ENCODE measurements around the gene RALGAPB. TPM values are rescaled to one million over a fixed set of nuclear protein-coding genes. Genes with fewer than 3 reads are reported as not detected.
A peak's percentile ranks its signal among the peaks of the same experiment; 100 is the strongest.
"Not testable (repeated sequence)": the region's sequence is repeated elsewhere in the genome, so short reads cannot be mapped to it uniquely, and the experiment has no call there.

Gene RALGAPB
- total RNA-seq, 6 experiments from 2014 or later: 23.4 to 29.5 (median 26.7) TPM

- no peak overlapping the region for H3K27ac Mint-ChIP-seq
- no peaks in the 10 kb centered on the region for H3K36me3 Mint-ChIP-seq (ENCODE audit: low read depth)
- H3K4me1 Mint-ChIP-seq (ENCODE audit: low read depth): no peaks in the 10 kb centered on the region
- H3K4me3 Mint-ChIP-seq: no peak overlapping the region
- H3K27me3 Mint-ChIP-seq (ENCODE audit: insufficient read depth): peaks cover 22% of the 10 kb centered on the region
- no peaks in the 10 kb centered on the region for H3K9me3 Mint-ChIP-seq
- DNase-seq: no peak
- TF ChIP-seq, protein P1, sequence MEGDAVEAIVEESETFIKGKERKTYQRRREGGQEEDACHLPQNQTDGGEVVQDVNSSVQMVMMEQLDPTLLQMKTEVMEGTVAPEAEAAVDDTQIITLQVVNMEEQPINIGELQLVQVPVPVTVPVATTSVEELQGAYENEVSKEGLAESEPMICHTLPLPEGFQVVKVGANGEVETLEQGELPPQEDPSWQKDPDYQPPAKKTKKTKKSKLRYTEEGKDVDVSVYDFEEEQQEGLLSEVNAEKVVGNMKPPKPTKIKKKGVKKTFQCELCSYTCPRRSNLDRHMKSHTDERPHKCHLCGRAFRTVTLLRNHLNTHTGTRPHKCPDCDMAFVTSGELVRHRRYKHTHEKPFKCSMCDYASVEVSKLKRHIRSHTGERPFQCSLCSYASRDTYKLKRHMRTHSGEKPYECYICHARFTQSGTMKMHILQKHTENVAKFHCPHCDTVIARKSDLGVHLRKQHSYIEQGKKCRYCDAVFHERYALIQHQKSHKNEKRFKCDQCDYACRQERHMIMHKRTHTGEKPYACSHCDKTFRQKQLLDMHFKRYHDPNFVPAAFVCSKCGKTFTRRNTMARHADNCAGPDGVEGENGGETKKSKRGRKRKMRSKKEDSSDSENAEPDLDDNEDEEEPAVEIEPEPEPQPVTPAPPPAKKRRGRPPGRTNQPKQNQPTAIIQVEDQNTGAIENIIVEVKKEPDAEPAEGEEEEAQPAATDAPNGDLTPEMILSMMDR (IDR thresholded peaks at IDR 0.05): no peak
These were observed 117.5 kb downstream of the RALGAPB start for GRCh38 chr20:38589967-38590675.

DNA sequence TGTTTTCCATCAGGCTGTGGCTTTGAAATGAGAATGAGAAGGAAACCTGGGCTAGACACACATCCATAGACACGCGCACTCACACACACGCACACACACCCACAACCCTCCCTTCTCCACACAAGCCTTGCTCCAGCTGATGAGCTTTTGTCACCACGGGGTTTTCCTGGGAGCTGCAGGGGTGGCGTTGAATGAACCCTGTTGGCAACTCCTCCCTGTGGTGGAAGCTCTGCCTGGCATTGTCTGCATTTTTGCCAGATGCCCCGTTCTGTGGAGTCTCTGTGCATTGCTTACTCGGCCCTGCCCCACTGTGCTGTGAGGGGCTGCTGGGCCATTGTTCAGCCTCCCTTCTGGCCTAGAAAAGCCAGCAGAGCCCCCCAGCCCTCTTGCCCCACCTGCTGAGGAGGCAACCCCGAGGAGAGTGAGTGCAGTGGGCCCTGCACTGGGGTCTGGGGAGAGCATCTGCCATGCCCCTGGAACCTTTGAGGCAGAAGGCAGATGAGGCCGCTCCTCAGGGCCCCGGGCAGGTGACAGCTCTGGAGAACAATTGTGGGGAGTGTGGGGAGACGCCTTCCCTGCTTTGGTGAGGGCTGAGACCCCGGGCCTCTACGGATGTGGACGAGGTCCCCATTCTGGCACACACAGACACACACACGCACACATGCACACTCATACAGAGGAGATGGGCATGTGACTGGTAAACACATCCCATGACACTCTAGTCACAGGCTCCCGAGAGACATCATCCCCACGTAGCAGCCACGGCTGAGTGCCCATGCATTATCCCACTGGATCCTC is 118.2 kb downstream of the RALGAPB start:
- H3K9me3 Mint-ChIP-seq: no peaks in the 10 kb centered on the region
- DNase-seq: peak; percentile 4
- no peaks in the 10 kb centered on the region for H3K36me3 Mint-ChIP-seq (ENCODE audit: low read depth)
- H3K4me3 Mint-ChIP-seq: no peak overlapping the region
- H3K27ac Mint-ChIP-seq: no peak overlapping the region
- TF ChIP-seq, protein P1 (IDR thresholded peaks at IDR 0.05): no peak
- peaks cover 18% of the 10 kb centered on the region for H3K27me3 Mint-ChIP-seq (ENCODE audit: insufficient read depth)
- no peaks in the 10 kb centered on the region for H3K4me1 Mint-ChIP-seq (ENCODE audit: low read depth)

GRCh38 chr20:38591474-38592410 is 119.1 kb downstream of the RALGAPB start:
- no peaks in the 10 kb centered on the region for H3K9me3 Mint-ChIP-seq
- peaks cover 13% of the 10 kb centered on the region for H3K27me3 Mint-ChIP-seq (ENCODE audit: insufficient read depth)
- H3K36me3 Mint-ChIP-seq (ENCODE audit: low read depth): no peaks in the 10 kb centered on the region
- H3K27ac Mint-ChIP-seq: no peak overlapping the region
- no peak for DNase-seq
- H3K4me3 Mint-ChIP-seq: no peak overlapping the region
- TF ChIP-seq, protein P1 (IDR thresholded peaks at IDR 0.05): no peak
- H3K4me1 Mint-ChIP-seq (ENCODE audit: low read depth): no peaks in the 10 kb centered on the region

GRCh38 chr20:38592411-38592790 is 119.8 kb downstream of the RALGAPB start:
- not testable (repeated sequence) for H3K27ac Mint-ChIP-seq; H3K4me3 Mint-ChIP-seq; H3K9me3 Mint-ChIP-seq; H3K36me3 Mint-ChIP-seq (ENCODE audit: low read depth); H3K4me1 Mint-ChIP-seq (ENCODE audit: low read depth); DNase-seq
- peaks cover 11% of the 10 kb centered on the region for H3K27me3 Mint-ChIP-seq (ENCODE audit: insufficient read depth)

GRCh38 chr20:38594281-38594680 is 121.6 kb downstream of the RALGAPB start:
- not testable (repeated sequence) for H3K4me1 Mint-ChIP-seq (ENCODE audit: low read depth); H3K27ac Mint-ChIP-seq; H3K36me3 Mint-ChIP-seq (ENCODE audit: low read depth)

DNA sequence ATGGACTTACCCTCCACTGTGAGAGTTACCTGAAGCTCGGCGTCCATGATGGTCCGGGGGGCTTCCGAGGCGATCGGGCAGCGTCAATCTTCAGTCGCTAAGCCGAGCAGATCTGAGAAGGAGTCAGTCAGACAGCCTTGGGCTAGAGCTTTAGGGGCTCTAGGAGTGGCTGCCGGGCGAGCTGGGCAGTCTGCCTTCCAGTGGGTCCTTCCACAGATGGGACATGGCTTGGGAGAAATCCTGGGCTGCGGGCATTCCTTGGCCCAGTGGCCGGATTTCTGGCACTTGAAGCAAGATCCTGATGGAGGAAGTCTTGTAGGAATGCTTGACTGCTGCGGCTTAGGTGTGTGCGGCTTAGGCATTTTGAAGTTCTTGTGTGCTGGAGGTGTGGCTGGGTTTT is 123.2 kb downstream of the RALGAPB start:
- DNase-seq, H3K9me3 Mint-ChIP-seq: not testable (repeated sequence)

More at GRCh38 chr20:38594281-38594680, 121.6 kb downstream of the RALGAPB start:
- not testable (repeated sequence) for H3K4me3 Mint-ChIP-seq, DNase-seq, H3K9me3 Mint-ChIP-seq
- peaks cover 15% of the 10 kb centered on the region for H3K27me3 Mint-ChIP-seq (ENCODE audit: insufficient read depth)

More for the DNA sequence above, 123.2 kb downstream of the RALGAPB start:
- H3K4me1 Mint-ChIP-seq (ENCODE audit: low read depth); H3K36me3 Mint-ChIP-seq (ENCODE audit: low read depth); H3K4me3 Mint-ChIP-seq; H3K27ac Mint-ChIP-seq: not testable (repeated sequence)
- H3K27me3 Mint-ChIP-seq (ENCODE audit: insufficient read depth): peaks cover 18% of the 10 kb centered on the region

Data from HFFc6 (cell line).